GM12874 (cell line): ENCODE results near the gene SCOC.

Experiments
- TF ChIP-seq, protein P1 (sequence below): IDR thresholded peaks from 2 replicates; pipeline ENCODE4 v1.5.1; 2011; ENCODE audit warnings: low read depth, mild to moderate bottlenecking, control low read depth, low read length, moderate library complexity; ENCODE audit not compliant: insufficient read depth

SCOC gene

DNA sequence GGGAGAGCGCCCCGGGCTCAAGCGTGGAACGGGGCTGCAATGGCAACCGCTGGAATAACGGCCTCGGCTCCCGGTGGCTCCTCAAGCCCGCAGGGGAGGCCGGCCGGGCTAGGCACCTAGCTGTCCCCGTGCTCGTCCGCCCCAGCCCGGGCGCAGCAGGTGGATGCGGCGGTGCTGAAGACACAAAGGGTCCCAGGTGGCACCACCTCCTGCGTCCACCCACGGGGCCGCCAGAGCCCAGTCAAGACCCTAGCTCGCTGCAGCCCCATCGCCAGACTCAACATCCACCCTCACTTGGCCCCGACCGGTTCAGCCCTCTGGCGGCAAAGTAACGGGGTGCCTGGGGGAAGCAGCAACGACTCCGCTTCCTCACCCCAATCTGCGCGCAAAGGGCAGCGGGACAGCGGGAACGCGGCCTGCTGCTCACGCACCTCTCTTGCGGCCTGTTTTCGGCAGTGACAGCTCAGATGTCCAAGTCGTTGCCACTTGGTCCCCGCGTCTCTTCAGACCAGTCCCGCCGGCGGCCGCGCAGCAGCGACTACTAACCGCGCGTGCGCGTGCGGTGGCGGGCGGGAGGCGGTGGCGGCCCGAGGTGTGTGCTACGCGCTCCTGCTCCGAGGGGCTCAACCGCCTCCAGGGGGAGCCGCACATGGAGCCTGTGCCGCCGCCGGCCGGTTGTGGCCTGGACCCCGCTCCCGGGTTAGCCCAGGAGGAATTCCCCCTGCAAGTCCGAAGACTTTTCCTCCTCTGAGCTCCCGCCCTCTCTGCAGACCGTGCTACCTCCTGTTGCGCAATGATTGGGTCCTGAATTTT is 53.9 kb downstream of the SCOC start, which contains the start of gene CLGN:
Gene CLGN (minus strand): TSS at position 543 of the 813 bp plus-strand sequence. CDS start 14,570 bp downstream, outside the sequence.
- TF ChIP-seq, protein P1, sequence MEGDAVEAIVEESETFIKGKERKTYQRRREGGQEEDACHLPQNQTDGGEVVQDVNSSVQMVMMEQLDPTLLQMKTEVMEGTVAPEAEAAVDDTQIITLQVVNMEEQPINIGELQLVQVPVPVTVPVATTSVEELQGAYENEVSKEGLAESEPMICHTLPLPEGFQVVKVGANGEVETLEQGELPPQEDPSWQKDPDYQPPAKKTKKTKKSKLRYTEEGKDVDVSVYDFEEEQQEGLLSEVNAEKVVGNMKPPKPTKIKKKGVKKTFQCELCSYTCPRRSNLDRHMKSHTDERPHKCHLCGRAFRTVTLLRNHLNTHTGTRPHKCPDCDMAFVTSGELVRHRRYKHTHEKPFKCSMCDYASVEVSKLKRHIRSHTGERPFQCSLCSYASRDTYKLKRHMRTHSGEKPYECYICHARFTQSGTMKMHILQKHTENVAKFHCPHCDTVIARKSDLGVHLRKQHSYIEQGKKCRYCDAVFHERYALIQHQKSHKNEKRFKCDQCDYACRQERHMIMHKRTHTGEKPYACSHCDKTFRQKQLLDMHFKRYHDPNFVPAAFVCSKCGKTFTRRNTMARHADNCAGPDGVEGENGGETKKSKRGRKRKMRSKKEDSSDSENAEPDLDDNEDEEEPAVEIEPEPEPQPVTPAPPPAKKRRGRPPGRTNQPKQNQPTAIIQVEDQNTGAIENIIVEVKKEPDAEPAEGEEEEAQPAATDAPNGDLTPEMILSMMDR, result peak; percentile 35; the same call in 1 of the 2 replicates

DNA sequence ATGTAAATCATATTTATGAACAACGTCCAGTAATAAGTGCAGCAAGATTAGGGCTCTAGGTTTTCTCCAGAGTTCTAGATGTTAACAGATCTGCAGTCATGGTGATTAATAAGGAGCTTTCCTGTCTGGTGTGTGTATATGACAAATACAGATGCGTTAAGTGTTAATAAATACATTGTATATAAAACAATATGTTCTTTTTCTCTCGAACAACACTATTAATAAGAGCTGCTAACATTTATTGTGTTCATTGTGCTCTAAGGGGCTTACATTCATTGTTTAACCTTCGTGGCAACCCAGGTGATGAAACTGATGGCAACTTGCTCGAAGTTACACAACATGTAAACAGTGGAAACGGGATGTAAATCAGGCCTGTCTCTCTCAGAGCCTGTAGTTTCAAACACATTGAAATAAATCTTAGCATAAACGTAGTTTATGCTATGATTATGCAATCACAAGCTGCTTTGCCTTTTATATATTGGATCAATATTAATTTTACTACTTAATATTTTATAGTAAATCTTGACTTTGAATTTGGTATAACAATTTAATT is 54.5 kb downstream of the SCOC start:
- TF ChIP-seq, protein P1, result no peak
